Ishikawa (cell line): ENCODE data around the gene MAP6.

ENCODE experiments used
- CEBPB ChIP-seq: IDR thresholded peaks from 2 replicates; pipeline ENCODE4 v1.6.1; 2012
- EGR1 ChIP-seq: IDR thresholded peaks from 2 replicates; pipeline ENCODE4 v1.6.1; 2012
- EP300 ChIP-seq: IDR thresholded peaks from 2 replicates; pipeline ENCODE4 v1.6.1; 2012; ENCODE audit warnings: borderline replicate concordance
- FOXM1 ChIP-seq: IDR thresholded peaks from 2 replicates; pipeline ENCODE4 v1.6.1; 2012; ENCODE audit warnings: low read depth, borderline replicate concordance
- NFIC ChIP-seq: IDR thresholded peaks from 2 replicates; pipeline ENCODE4 v1.6.1; 2012
- RAD21 ChIP-seq: IDR thresholded peaks from 2 replicates; pipeline ENCODE4 v1.6.1; 2012; ENCODE audit warnings: low read depth
- TAF1 ChIP-seq: IDR thresholded peaks from 2 replicates; pipeline ENCODE4 v1.6.1; 2012; ENCODE audit warnings: low read depth, mild to moderate bottlenecking
- TCF12 ChIP-seq: IDR thresholded peaks from 2 replicates; pipeline ENCODE4 v1.6.1; 2012; ENCODE audit warnings: low read depth
- YY1 ChIP-seq: IDR thresholded peaks from 2 replicates; pipeline ENCODE4 v1.6.1; 2012; ENCODE audit warnings: low read depth
- ZBTB7A ChIP-seq: IDR thresholded peaks from 2 replicates; pipeline ENCODE4 v1.6.1; 2012; ENCODE audit warnings: low read depth
- TF ChIP-seq, protein P1 (sequence below): IDR thresholded peaks from 2 replicates; pipeline ENCODE4 v1.6.1; 2012
- TF ChIP-seq, protein P2 (sequence below): IDR thresholded peaks from 2 replicates; pipeline ENCODE4 v1.6.1; 2012; ENCODE audit warnings: low read depth, mild to moderate bottlenecking

DNA sequence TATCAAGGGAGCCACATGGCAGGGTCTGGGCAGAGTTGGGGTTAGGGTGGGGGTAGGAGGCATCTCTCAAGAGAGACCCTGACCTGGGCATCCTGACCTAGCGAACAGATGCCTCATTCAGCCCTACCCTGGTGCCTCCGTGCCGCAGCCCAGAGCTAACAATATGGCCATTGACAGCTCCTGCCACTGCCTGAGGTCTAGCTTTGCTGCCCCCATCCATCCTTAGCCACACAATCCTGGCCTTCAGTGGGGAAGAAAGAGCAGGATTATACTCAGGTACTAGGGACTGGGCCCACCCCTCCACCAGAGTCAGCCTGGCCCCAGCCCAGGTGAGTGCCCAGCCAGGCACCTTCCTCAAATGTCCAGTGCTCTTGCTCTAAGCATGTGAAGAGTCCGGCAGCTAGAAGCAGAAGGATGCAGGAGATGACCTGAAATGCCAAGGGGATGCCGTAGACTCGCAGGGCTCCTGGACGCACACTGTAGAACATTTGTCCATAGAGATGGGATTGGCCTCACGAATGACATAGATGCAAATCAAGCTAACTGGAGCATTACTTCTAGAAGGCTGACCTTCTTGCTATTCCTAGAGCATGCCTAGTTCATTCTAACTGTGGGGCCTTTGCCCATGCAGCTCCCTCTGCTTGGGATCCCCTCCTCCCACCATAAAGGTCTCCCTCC is 120.1 kb downstream of the MAP6 start:
- TF ChIP-seq YY1 (no peak), CEBPB (no peak), EP300 (no peak), TCF12 (no peak), FOXM1 (no peak), ZBTB7A (no peak), EGR1 (no peak), TAF1 (no peak), NFIC (no peak), RAD21 (no peak)
- TF ChIP-seq, protein P1, sequence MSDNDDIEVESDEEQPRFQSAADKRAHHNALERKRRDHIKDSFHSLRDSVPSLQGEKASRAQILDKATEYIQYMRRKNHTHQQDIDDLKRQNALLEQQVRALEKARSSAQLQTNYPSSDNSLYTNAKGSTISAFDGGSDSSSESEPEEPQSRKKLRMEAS, result no peak
- TF ChIP-seq, protein P2, sequence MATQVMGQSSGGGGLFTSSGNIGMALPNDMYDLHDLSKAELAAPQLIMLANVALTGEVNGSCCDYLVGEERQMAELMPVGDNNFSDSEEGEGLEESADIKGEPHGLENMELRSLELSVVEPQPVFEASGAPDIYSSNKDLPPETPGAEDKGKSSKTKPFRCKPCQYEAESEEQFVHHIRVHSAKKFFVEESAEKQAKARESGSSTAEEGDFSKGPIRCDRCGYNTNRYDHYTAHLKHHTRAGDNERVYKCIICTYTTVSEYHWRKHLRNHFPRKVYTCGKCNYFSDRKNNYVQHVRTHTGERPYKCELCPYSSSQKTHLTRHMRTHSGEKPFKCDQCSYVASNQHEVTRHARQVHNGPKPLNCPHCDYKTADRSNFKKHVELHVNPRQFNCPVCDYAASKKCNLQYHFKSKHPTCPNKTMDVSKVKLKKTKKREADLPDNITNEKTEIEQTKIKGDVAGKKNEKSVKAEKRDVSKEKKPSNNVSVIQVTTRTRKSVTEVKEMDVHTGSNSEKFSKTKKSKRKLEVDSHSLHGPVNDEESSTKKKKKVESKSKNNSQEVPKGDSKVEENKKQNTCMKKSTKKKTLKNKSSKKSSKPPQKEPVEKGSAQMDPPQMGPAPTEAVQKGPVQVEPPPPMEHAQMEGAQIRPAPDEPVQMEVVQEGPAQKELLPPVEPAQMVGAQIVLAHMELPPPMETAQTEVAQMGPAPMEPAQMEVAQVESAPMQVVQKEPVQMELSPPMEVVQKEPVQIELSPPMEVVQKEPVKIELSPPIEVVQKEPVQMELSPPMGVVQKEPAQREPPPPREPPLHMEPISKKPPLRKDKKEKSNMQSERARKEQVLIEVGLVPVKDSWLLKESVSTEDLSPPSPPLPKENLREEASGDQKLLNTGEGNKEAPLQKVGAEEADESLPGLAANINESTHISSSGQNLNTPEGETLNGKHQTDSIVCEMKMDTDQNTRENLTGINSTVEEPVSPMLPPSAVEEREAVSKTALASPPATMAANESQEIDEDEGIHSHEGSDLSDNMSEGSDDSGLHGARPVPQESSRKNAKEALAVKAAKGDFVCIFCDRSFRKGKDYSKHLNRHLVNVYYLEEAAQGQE, result no peak
